GM18508 (cell line): Measurements from ENCODE around the gene F2R.
"Not testable (repeated sequence)": the region's sequence is repeated elsewhere in the genome, so short reads cannot be mapped to it uniquely, and the experiment has no call there.

Experiments used
- ATAC-seq: cut with Tn5 transposase; IDR thresholded peaks from one replicate; pipeline ENCODE4 v1.9.1; 2021; ENCODE audit warnings: moderate number of reproducible peaks; ENCODE audit not compliant: insufficient read depth, unreplicated experiment

Gene F2R

GRCh38 chr5:76715736-76716455, at the start of gene F2R:
F2R (plus strand) TSS chr5:76716126; CDS start chr5:76716308, 182 bp downstream.
- ATAC-seq: no peak

- ATAC-seq: no peak
Observed at GRCh38 chr5:76667495-76667894, 48.4 kb upstream of the F2R start.

GRCh38 chr5:76669245-76669644, 46.7 kb upstream of the F2R start:
- ATAC-seq: no peak

- no peak for ATAC-seq
Observed at GRCh38 chr5:76670508-76670907, 45.4 kb upstream of the F2R start.

GRCh38 chr5:76672242-76672641, 43.7 kb upstream of the F2R start:
- ATAC-seq: no peak

GRCh38 chr5:76673125-76673524, 42.8 kb upstream of the F2R start:
- no peak for ATAC-seq

GRCh38 chr5:76674330-76675066, 41.4 kb upstream of the F2R start:
- no peak for ATAC-seq

- no peak for ATAC-seq
Observed at GRCh38 chr5:76675364-76675763, 40.6 kb upstream of the F2R start.

GRCh38 chr5:76677849-76678472, 38.0 kb upstream of the F2R start:
- no peak for ATAC-seq

GRCh38 chr5:76679231-76679630, 36.7 kb upstream of the F2R start:
- ATAC-seq: no peak

- not testable (repeated sequence) for ATAC-seq
Observed at GRCh38 chr5:76680826-76681225, 35.1 kb upstream of the F2R start.

- ATAC-seq: no peak
Observed at GRCh38 chr5:76681287-76681686, 34.6 kb upstream of the F2R start.

GRCh38 chr5:76682387-76682786, 33.5 kb upstream of the F2R start:
- no peak for ATAC-seq

GRCh38 chr5:76683816-76684731, 31.9 kb upstream of the F2R start:
- no peak for ATAC-seq

- ATAC-seq: no peak
Observed at GRCh38 chr5:76684756-76685519, 31.0 kb upstream of the F2R start.

GRCh38 chr5:76685704-76686103, 30.2 kb upstream of the F2R start:
- ATAC-seq: no peak

GRCh38 chr5:76688212-76688611, 27.7 kb upstream of the F2R start:
- ATAC-seq: no peak

- no peak for ATAC-seq
Observed at GRCh38 chr5:76688836-76689235, 27.1 kb upstream of the F2R start.

GRCh38 chr5:76689321-76690036, 26.4 kb upstream of the F2R start:
- no peak for ATAC-seq
